Effector memory CD8-positive, alpha-beta T cell (primary cell): ENCODE measurements around the gene SMAD7.

ENCODE experiments used
- ATAC-seq: fragments of 150-1000 bp; cut with Tn5 transposase; replicated peaks from 2 replicates; pipeline ENCODE4 v1.10.0; 2021; ENCODE audit warnings: mild to moderate bottlenecking, moderate library complexity
- DNase-seq, 3 experiments: peaks; one replicate each; pipeline ENCODE4 v3.0.0; 2021
- H3K27ac Mint-ChIP-seq, 2 donors: one replicate each; pipeline ENCODE4 v1.8.0; 2022; ENCODE audit warnings: mild to moderate bottlenecking in 2 of 2, mixed read lengths in 2 of 2, moderate library complexity in 2 of 2
- H3K27me3 Mint-ChIP-seq, 2 donors: one replicate each; pipeline ENCODE4 v1.8.0; 2022; ENCODE audit warnings: mixed read lengths in 2 of 2
- H3K36me3 Mint-ChIP-seq: one replicate; pipeline ENCODE4 v1.8.0; 2022; ENCODE audit warnings: mild to moderate bottlenecking, moderate library complexity, mixed read lengths; ENCODE audit not compliant: insufficient read depth
- H3K4me1 Mint-ChIP-seq, 2 donors: one replicate each; pipeline ENCODE4 v1.8.0; 2022; ENCODE audit warnings: low read depth in 2 of 2, mixed read lengths in 2 of 2
- H3K4me3 Mint-ChIP-seq, 2 donors: one replicate each; pipeline ENCODE4 v1.8.0; 2022; ENCODE audit warnings: mild to moderate bottlenecking in 2 of 2, mixed read lengths in 2 of 2, moderate library complexity in 2 of 2
- H3K9me3 Mint-ChIP-seq, 2 donors: one replicate each; pipeline ENCODE4 v1.8.0; 2022; ENCODE audit warnings: mixed read lengths in 2 of 2

The SMAD7 gene

DNA sequence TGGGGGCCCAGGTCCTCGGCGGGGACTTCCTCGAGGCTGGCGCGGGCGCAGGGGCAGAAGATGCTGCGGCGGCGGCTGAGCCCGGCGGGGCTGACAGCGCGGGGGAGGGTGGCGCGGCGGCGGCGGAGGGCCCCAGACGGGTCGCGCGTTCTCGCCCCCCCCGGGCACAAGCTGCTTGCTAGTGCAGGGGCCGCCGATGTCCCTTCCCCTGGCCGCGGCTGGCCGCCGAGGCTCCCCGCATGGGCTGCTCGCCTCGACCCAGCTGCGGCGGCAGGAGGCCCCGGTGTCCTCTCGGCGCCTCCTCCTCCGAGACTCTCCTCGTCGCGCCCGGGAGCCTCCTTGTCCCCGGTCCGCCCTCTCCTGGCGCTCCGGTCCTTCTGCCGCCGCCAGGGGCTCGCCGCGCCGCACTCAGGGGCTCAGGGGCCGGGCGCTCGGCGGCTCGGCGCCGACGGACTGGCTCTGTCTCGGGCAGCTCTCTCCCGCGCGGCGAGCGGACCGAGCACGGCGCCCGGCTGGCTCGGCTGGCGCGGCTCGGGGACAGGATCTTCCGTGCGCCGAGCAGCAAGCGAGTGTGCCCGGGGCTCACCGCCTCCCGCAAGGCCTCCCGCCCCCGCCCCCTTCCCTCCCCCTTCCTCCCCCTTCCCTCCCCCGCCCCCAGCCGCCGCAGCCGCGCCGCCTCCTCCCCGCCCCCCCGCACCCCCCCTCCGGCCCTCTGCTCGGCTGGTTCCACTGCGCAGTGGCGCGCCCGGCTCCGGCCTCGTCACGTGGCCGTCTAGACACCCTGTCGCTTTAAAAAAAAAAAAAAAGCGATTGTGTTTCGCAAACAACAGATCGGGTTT lies 902 bp upstream of the SMAD7 start:
- H3K4me1 Mint-ChIP-seq = peaks cover 40 to 43% of the 10 kb centered on the region in 2 donors
- peaks cover 65% of the 10 kb centered on the region for H3K36me3 Mint-ChIP-seq
- peak; percentile 72 to 76 (median 73) for DNase-seq
- no peaks in the 10 kb centered on the region for H3K27me3 Mint-ChIP-seq
- H3K27ac Mint-ChIP-seq = peak overlapping the region; percentile 99 to 100
- ATAC-seq = peak; percentile 46
- no peaks in the 10 kb centered on the region for H3K9me3 Mint-ChIP-seq
- peak overlapping the region; percentile 94 to 98 for H3K4me3 Mint-ChIP-seq

DNA sequence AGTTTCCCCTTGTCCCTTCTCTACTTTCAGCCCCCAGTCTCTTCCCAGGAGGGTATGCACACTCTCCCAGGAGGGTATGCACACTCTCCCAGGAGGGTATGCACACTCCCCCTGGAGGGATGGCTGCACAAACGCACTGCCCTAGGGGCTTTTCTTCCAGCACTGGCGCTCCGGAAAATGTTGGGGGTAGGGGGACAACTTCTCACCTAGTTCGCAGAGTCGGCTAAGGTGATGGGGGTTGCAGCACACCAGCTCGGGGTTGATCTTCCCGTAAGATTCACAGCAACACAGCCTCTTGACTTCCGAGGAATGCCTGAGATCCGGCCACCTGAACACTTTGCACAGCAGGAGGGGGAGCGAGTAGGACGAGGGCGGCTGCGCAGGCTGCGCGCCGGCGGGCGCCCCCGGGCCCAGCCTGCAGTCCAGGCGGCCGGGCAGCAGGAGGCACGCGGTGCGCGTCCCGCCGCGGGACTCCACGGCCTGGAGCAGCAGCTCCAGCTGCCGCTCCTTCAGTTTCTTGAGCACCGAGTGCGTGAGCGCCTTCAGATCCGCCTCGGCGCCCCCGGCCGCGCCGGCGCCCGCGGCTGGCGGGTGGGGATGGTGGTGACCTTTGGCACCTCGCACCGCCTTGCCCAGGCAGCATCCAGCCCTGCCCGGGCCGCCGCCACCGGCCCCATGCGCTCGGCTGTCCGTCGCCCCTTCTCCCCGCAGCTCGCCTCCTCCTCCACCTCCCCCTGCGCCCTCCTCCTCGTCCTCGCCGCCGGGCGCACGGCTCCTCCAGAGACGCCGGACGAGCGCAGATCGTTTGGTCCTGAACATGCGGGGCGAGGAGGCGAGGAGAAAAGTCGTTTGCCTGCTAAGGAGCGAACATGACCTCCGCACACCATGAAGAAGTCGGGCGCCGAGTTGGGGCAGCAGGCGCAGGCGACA lies 894 bp downstream of the SMAD7 start:
- peak in 2 of 3 experiments; percentile 27 to 38 for DNase-seq
- ATAC-seq = peak; percentile 11
- peaks cover 37 to 41% of the 10 kb centered on the region in 2 donors for H3K4me1 Mint-ChIP-seq
- H3K36me3 Mint-ChIP-seq = peaks cover 83% of the 10 kb centered on the region
- H3K27ac Mint-ChIP-seq = peak overlapping the region; percentile 99 to 100
- no peaks in the 10 kb centered on the region for H3K27me3 Mint-ChIP-seq
- H3K9me3 Mint-ChIP-seq = no peaks in the 10 kb centered on the region
- peak overlapping the region; percentile 94 to 98 for H3K4me3 Mint-ChIP-seq

DNA sequence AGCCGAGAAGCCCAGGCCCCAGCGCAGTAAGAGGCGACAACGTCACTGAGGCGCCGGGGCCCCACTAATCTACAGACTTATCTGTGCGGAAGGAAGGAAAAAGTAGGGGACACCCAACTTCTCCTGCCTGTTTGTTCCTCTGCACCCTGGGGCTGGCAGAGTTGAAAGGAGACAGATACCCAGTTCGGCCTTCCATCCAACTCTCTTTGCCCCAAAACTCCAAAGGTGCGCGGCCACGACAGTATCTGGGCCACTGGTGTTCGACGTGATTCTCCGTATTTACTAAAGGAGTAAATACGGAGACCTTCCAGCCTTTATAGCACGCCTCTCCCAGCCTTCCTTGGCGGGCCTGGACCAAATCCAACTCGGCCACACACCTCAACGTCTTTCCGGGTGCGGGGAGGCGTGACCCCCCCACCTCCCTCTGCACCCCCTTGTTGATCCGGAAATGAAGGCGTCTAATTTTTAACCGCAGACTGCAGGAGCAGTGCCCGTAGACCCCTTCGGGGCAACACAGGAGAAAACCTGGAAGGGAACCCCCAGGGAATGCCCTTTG lies 1.6 kb downstream of the SMAD7 start:
- H3K4me3 Mint-ChIP-seq = peak overlapping the region; percentile 94 to 98
- peaks cover 42 to 44% of the 10 kb centered on the region in 2 donors for H3K4me1 Mint-ChIP-seq
- H3K9me3 Mint-ChIP-seq = no peaks in the 10 kb centered on the region
- no peaks in the 10 kb centered on the region for H3K27me3 Mint-ChIP-seq
- H3K36me3 Mint-ChIP-seq = peaks cover 91% of the 10 kb centered on the region
- peak; percentile 25 for ATAC-seq
- H3K27ac Mint-ChIP-seq = peak overlapping the region; percentile 99 to 100
- DNase-seq = peak; percentile 59 to 67 (median 59)

DNA sequence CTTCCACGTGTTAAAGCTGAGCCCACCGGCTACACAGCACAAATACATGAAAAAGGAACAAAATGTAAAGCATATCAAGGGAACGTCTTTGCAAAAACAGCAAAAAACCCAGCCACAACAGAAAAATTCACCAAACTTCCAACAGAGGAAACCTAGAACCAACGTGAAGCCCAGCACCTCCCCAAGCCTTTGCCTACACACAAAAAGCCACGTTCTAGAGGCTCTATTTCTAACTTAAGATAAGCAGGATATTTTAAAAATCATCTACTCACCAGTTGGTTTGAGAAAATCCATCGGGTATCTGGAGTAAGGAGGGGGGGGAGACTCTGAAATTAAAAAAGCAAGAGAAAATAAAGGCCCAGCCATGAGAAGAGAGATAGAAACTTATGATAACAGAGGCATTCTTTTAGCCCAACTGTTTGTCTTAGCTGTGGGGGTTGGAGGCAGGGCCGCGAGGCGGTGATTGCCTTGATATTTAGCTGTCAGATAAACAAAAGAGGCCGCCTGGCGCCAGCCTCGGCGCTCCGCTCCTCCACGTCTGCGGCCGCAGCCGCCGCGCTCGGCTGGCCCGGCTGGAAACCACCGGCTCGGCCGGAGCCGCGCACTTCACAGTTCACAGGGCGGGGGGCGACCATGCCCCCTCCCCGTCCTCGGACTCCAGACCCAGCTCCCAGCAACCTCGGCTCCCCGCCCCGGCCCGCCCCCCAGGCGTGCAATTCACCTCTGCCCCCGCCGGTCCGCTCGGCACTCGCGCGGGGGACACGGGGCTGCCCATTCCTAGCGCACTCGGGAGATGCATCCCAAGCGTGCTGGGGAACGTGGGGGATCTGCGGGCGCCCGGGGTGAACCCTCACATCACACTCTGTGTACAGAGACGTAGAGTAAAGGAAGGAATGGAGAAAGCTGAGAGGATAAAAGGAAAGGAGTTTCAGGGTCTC lies 2.4 kb downstream of the SMAD7 start:
- DNase-seq (peak; percentile 48 to 60 (median 57)), ATAC-seq (peak; percentile 6)
- Mint-ChIP-seq H3K27ac (peak overlapping the region; percentile 99 to 100), H3K36me3 (peaks cover 96% of the 10 kb centered on the region), H3K4me1 (peaks cover 49 to 51% of the 10 kb centered on the region in 2 donors), H3K27me3 (no peaks in the 10 kb centered on the region), H3K4me3 (peak overlapping the region; percentile 94 to 98), H3K9me3 (no peaks in the 10 kb centered on the region)

DNA sequence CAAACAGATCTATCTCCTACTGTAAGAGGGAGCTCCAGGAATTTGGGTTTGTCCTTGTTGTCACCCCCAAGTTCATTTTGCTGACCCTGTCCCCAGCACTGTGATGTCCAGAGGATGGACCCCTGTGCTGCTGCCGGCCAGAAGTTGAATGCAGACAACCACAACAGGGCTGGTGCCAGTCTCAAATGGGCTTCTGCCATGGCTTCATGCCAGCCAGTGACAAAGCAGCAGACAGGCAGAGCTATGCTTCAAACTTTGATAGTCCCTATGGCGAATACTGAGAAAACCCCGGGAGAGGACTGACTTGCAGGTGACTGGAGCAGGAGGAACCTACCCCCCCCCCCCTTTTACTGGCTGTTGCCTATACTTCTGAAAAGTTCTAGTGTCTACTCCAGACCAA lies 3.2 kb downstream of the SMAD7 start:
- peak overlapping the region; percentile 99 to 100 for H3K27ac Mint-ChIP-seq
- no peaks in the 10 kb centered on the region for H3K9me3 Mint-ChIP-seq
- ATAC-seq = no peak
- H3K36me3 Mint-ChIP-seq = peaks cover 96% of the 10 kb centered on the region
- H3K4me1 Mint-ChIP-seq = peaks cover 56 to 59% of the 10 kb centered on the region in 2 donors
- DNase-seq = no peak
- H3K27me3 Mint-ChIP-seq = no peaks in the 10 kb centered on the region
- peak overlapping the region; percentile 94 to 98 for H3K4me3 Mint-ChIP-seq

DNA sequence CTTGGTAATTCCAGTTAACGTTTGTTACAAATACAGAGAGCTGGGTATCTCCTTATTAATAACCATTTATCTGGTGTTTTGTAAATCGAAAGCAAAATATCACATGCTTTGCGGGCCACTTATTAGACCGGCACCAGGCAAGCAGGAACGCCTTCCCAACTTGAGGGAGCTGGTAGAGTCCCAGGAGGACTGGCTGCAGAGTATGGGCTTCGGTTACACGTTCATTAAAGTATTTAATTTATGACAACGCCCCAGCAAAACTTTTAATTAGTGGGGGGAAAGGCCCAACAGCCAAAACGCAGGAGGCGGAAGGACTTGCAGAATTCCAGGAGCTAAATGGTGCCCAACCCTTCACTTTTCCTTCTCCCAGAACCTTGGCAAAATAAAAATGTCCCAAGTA lies 3.7 kb downstream of the SMAD7 start:
- no peaks in the 10 kb centered on the region for H3K27me3 Mint-ChIP-seq
- peak overlapping the region; percentile 99 to 100 for H3K27ac Mint-ChIP-seq
- no peak for ATAC-seq
- H3K9me3 Mint-ChIP-seq = no peaks in the 10 kb centered on the region
- H3K36me3 Mint-ChIP-seq = peaks cover 96% of the 10 kb centered on the region
- H3K4me3 Mint-ChIP-seq = peak overlapping the region; percentile 94 to 98
- DNase-seq = no peak
- peaks cover 59 to 62% of the 10 kb centered on the region in 2 donors for H3K4me1 Mint-ChIP-seq

DNA sequence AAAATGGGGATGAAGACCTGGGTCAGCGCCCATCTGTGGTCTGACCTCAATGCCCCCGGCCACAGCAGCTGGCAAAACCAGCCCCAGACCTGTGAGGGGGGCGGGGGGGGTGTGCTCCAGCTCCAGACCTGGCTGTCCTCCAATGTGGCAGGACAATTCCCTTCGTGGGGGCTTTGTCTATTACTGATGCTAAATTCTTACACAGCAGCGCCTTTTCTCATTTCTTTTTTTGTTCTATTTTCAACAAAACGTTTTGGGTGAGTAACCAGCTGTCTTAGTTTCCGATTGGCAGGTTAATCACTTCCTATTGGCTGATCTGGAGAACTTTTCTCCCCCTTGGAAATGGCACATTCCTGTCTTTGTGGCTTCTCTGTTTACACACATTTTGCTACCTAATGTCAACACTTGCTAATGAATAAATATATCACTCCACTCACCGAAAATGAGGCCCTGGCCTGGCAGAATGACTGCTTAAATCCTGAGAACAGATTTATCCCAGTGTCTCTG lies 4.4 kb downstream of the SMAD7 start:
- peaks cover 66% of the 10 kb centered on the region in 2 donors for H3K4me1 Mint-ChIP-seq
- DNase-seq (no peak), ATAC-seq (no peak)
- H3K27me3 Mint-ChIP-seq = no peaks in the 10 kb centered on the region
- H3K4me3 Mint-ChIP-seq = peak overlapping the region; percentile 94 to 98
- no peaks in the 10 kb centered on the region for H3K9me3 Mint-ChIP-seq
- peaks cover 98% of the 10 kb centered on the region for H3K36me3 Mint-ChIP-seq
- H3K27ac Mint-ChIP-seq = peak overlapping the region; percentile 22 to 99

DNA sequence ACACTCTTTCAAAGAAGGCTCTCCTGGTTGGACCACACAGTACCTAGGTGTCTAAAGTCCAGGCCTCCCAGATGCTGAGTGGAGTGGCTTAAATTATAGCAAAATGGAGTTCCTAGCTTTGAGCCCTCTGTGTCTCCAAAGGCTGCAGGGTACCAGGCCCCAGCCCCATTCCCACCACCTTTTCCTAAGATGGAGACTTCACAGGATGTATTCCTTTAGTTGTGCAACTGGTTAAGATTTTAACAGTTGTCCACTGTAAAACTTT lies 4.9 kb downstream of the SMAD7 start:
- no peak for DNase-seq
- ATAC-seq = no peak
- Mint-ChIP-seq H3K9me3 (no peaks in the 10 kb centered on the region), H3K4me3 (peak overlapping the region; percentile 75 to 98), H3K27ac (peak overlapping the region; percentile 71 to 84), H3K36me3 (peaks cover 98% of the 10 kb centered on the region), H3K27me3 (no peaks in the 10 kb centered on the region), H3K4me1 (peaks cover 71% of the 10 kb centered on the region in 2 donors)

DNA sequence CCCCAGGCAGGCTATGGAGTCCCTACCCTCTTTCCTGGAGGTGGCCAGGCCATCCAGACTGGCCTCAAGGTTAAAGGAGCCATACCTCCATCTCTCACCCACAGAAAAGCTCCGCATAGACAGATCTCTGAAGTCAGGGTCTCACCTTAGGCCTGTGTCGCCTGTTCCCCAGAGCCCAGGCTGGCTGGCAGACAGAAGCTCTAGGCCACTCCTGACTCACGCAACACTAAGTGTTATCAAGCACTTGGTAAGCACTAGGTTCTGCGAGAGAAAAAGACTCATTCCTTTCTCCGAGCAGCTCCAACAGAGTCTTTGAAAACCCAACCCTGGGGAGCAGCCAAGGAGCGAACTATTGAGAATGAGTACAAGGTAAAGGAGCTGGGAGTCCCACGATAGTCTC lies 6.1 kb downstream of the SMAD7 start:
- peak in 1 of 3 experiments; percentile 8 for DNase-seq
- Mint-ChIP-seq H3K4me3 (peak overlapping the region; percentile 75 to 98), H3K27me3 (no peaks in the 10 kb centered on the region), H3K4me1 (peaks cover 81 to 83% of the 10 kb centered on the region in 2 donors), H3K9me3 (no peaks in the 10 kb centered on the region), H3K27ac (peak overlapping the region; percentile 71 to 84), H3K36me3 (peaks cover 100% of the 10 kb centered on the region)
- ATAC-seq = no peak

DNA sequence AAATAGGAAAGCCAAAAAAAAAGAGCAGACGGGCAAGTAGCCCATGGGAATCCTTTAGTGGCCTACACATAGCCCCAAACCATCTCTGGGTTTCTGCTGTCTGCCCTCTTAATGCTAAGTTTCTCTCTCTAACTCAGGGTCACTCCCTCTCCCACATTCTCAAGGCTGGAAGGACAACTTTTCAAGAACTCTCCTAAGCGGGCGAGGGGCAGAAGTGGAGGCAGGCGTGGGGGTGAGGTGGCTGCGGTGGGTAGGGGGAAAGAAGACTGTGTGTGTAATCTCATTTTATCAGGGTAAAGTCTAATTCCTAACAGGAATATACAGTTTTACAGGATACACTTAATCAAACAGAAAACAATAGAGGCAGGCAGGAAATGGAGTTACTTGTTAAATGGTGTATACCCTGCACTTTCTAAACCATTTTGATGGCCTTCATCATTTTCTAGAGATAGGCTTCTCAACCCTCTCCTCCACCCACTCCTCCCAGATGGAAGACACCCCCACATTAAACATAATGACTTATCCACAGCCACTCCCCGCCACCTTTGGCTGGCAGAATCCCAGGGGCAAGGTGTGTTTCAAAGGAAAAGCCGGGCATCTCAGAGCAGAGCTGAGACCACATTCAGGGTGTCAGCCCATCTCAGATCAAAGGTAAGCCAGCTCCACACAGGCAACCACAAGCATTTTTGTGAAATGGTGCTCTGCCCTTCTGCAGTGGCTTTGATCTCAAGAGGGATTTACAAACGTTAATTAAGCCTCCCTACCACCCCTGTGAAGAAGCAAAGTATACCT lies 6.8 kb downstream of the SMAD7 start:
- peak overlapping the region; percentile 71 to 84 for H3K27ac Mint-ChIP-seq
- DNase-seq = peak in 1 of 3 experiments; percentile 25
- H3K27me3 Mint-ChIP-seq = no peaks in the 10 kb centered on the region
- peaks cover 80 to 84% of the 10 kb centered on the region in 2 donors for H3K4me1 Mint-ChIP-seq
- peak; percentile 6 for ATAC-seq
- peaks cover 100% of the 10 kb centered on the region for H3K36me3 Mint-ChIP-seq
- H3K4me3 Mint-ChIP-seq = peak overlapping the region; percentile 75 to 98
- no peaks in the 10 kb centered on the region for H3K9me3 Mint-ChIP-seq

DNA sequence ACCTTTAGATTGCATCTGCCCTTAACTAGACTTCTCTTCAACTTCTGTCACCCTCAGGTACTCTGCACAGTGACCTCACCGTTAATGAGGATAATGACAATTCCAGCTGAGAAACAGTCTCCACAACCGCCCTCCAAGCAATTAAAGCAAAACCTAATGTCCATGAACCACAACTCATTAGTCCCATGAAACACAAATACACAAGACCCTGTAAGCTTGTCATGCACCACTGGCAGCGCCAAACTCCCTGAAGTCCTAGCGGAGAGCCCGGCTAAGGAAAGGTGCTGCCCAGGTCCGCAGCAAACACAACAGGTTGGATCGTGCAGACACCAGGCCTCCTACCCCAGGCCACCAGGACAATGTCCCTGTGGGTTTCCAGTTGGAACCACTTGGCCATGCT lies 7.4 kb downstream of the SMAD7 start:
- no peaks in the 10 kb centered on the region for H3K27me3 Mint-ChIP-seq
- H3K4me3 Mint-ChIP-seq = peak overlapping the region; percentile 75 to 98
- H3K9me3 Mint-ChIP-seq = no peaks in the 10 kb centered on the region
- H3K36me3 Mint-ChIP-seq = peaks cover 100% of the 10 kb centered on the region
- DNase-seq (peak in 1 of 3 experiments; percentile 0), ATAC-seq (no peak)
- H3K27ac Mint-ChIP-seq = peak overlapping the region in 1 of 2 donors; percentile 71
- peaks cover 86 to 88% of the 10 kb centered on the region in 2 donors for H3K4me1 Mint-ChIP-seq
